Effector memory CD8-positive, alpha-beta T cell (primary cell): ENCODE measurements around the gene KIF26B.

Experiments used
- ATAC-seq: fragments of 150-1000 bp; cut with Tn5 transposase; replicated peaks from 2 replicates; pipeline ENCODE4 v1.10.0; 2021; ENCODE audit warnings: mild to moderate bottlenecking, moderate library complexity
- DNase-seq, 3 experiments: peaks; one replicate each; pipeline ENCODE4 v3.0.0; 2021
- H3K27ac Mint-ChIP-seq, 2 donors: one replicate each; pipeline ENCODE4 v1.8.0; 2022; ENCODE audit warnings: mild to moderate bottlenecking in 2 of 2, mixed read lengths in 2 of 2, moderate library complexity in 2 of 2
- H3K27me3 Mint-ChIP-seq, 2 donors: one replicate each; pipeline ENCODE4 v1.8.0; 2022; ENCODE audit warnings: mixed read lengths in 2 of 2
- H3K36me3 Mint-ChIP-seq: one replicate; pipeline ENCODE4 v1.8.0; 2022; ENCODE audit warnings: mild to moderate bottlenecking, moderate library complexity, mixed read lengths; ENCODE audit not compliant: insufficient read depth
- H3K4me1 Mint-ChIP-seq, 2 donors: one replicate each; pipeline ENCODE4 v1.8.0; 2022; ENCODE audit warnings: low read depth in 2 of 2, mixed read lengths in 2 of 2
- H3K4me3 Mint-ChIP-seq, 2 donors: one replicate each; pipeline ENCODE4 v1.8.0; 2022; ENCODE audit warnings: mild to moderate bottlenecking in 2 of 2, mixed read lengths in 2 of 2, moderate library complexity in 2 of 2
- H3K9me3 Mint-ChIP-seq, 2 donors: one replicate each; pipeline ENCODE4 v1.8.0; 2022; ENCODE audit warnings: mixed read lengths in 2 of 2

Gene KIF26B

GRCh38 chr1:245462161-245462560 lies 307.4 kb downstream of the KIF26B start:
- peaks cover 9% of the 10 kb centered on the region in 2 donors for H3K27me3 Mint-ChIP-seq
- H3K4me1 Mint-ChIP-seq = no peaks in the 10 kb centered on the region
- H3K27ac Mint-ChIP-seq = no peak overlapping the region
- no peaks in the 10 kb centered on the region for H3K36me3 Mint-ChIP-seq
- ATAC-seq = no peak
- DNase-seq = no peak
- H3K4me3 Mint-ChIP-seq = no peak overlapping the region
- peaks cover 0 to 7% of the 10 kb centered on the region in 2 donors for H3K9me3 Mint-ChIP-seq

- H3K4me3 Mint-ChIP-seq = no peak overlapping the region
These were observed 308.8 kb downstream of the KIF26B start for GRCh38 chr1:245463392-245464165.

GRCh38 chr1:245464290-245464689 lies 309.5 kb downstream of the KIF26B start:
- H3K9me3 Mint-ChIP-seq = peaks cover 0 to 7% of the 10 kb centered on the region in 2 donors
- H3K4me1 Mint-ChIP-seq = no peaks in the 10 kb centered on the region
- H3K27ac Mint-ChIP-seq = no peak overlapping the region
- DNase-seq (no peak), ATAC-seq (no peak)
- peaks cover 6 to 9% of the 10 kb centered on the region in 2 donors for H3K27me3 Mint-ChIP-seq
- no peaks in the 10 kb centered on the region for H3K36me3 Mint-ChIP-seq
- H3K4me3 Mint-ChIP-seq = no peak overlapping the region

More at GRCh38 chr1:245463392-245464165, 308.8 kb downstream of the KIF26B start:
- no peak for ATAC-seq
- H3K27me3 Mint-ChIP-seq = peaks cover 9% of the 10 kb centered on the region in 2 donors
- H3K27ac Mint-ChIP-seq = no peak overlapping the region
- DNase-seq = no peak
- H3K36me3 Mint-ChIP-seq = no peaks in the 10 kb centered on the region
- no peaks in the 10 kb centered on the region for H3K4me1 Mint-ChIP-seq
- H3K9me3 Mint-ChIP-seq = peaks cover 0 to 7% of the 10 kb centered on the region in 2 donors

GRCh38 chr1:245465666-245466065 lies 310.9 kb downstream of the KIF26B start:
- Mint-ChIP-seq H3K4me1 (no peaks in the 10 kb centered on the region), H3K27me3 (peaks cover 0 to 8% of the 10 kb centered on the region in 2 donors), H3K27ac (no peak overlapping the region), H3K36me3 (no peaks in the 10 kb centered on the region), H3K9me3 (peaks cover 0 to 7% of the 10 kb centered on the region in 2 donors), H3K4me3 (no peak overlapping the region)
- DNase-seq (no peak), ATAC-seq (no peak)

- DNase-seq = no peak
- no peaks in the 10 kb centered on the region for H3K36me3 Mint-ChIP-seq
These were observed 311.5 kb downstream of the KIF26B start for GRCh38 chr1:245466261-245466660.

GRCh38 chr1:245467804-245468203 lies 313.0 kb downstream of the KIF26B start:
- no peaks in the 10 kb centered on the region for H3K27me3 Mint-ChIP-seq
- H3K9me3 Mint-ChIP-seq = peaks cover 0 to 7% of the 10 kb centered on the region in 2 donors
- no peaks in the 10 kb centered on the region for H3K36me3 Mint-ChIP-seq
- no peak overlapping the region for H3K27ac Mint-ChIP-seq
- H3K4me3 Mint-ChIP-seq = no peak overlapping the region
- H3K4me1 Mint-ChIP-seq = no peaks in the 10 kb centered on the region
- no peak for ATAC-seq
- DNase-seq = no peak

More at GRCh38 chr1:245466261-245466660, 311.5 kb downstream of the KIF26B start:
- Mint-ChIP-seq H3K9me3 (peaks cover 0 to 7% of the 10 kb centered on the region in 2 donors), H3K4me3 (no peak overlapping the region), H3K27me3 (peaks cover 0 to 2% of the 10 kb centered on the region in 2 donors), H3K4me1 (no peaks in the 10 kb centered on the region), H3K27ac (no peak overlapping the region)
- no peak for ATAC-seq

- H3K4me1 Mint-ChIP-seq = no peaks in the 10 kb centered on the region
- DNase-seq (no peak), ATAC-seq (no peak)
- peaks cover 0 to 4% of the 10 kb centered on the region in 2 donors for H3K9me3 Mint-ChIP-seq
- no peak overlapping the region for H3K27ac Mint-ChIP-seq
- H3K27me3 Mint-ChIP-seq = no peaks in the 10 kb centered on the region
- no peaks in the 10 kb centered on the region for H3K36me3 Mint-ChIP-seq
- H3K4me3 Mint-ChIP-seq = no peak overlapping the region
These were observed 314.2 kb downstream of the KIF26B start for GRCh38 chr1:245469006-245469405.

GRCh38 chr1:245469734-245470133 lies 314.9 kb downstream of the KIF26B start:
- Mint-ChIP-seq H3K27me3 (no peaks in the 10 kb centered on the region), H3K4me1 (no peaks in the 10 kb centered on the region), H3K27ac (no peak overlapping the region), H3K36me3 (no peaks in the 10 kb centered on the region), H3K4me3 (no peak overlapping the region), H3K9me3 (no peaks in the 10 kb centered on the region)
- ATAC-seq = no peak
- DNase-seq = no peak

- no peak for ATAC-seq
- no peaks in the 10 kb centered on the region for H3K36me3 Mint-ChIP-seq
- H3K4me1 Mint-ChIP-seq = no peaks in the 10 kb centered on the region
- no peak overlapping the region for H3K27ac Mint-ChIP-seq
- H3K27me3 Mint-ChIP-seq = peaks cover 0 to 4% of the 10 kb centered on the region in 2 donors
- no peak overlapping the region for H3K4me3 Mint-ChIP-seq
- no peak for DNase-seq
- no peaks in the 10 kb centered on the region for H3K9me3 Mint-ChIP-seq
These were observed 320.3 kb downstream of the KIF26B start for GRCh38 chr1:245475126-245475525.

GRCh38 chr1:245475961-245476516 lies 321.3 kb downstream of the KIF26B start:
- no peaks in the 10 kb centered on the region for H3K36me3 Mint-ChIP-seq
- DNase-seq (no peak), ATAC-seq (no peak)
- H3K4me1 Mint-ChIP-seq = no peaks in the 10 kb centered on the region
- H3K4me3 Mint-ChIP-seq = no peak overlapping the region
- no peaks in the 10 kb centered on the region for H3K9me3 Mint-ChIP-seq
- no peak overlapping the region for H3K27ac Mint-ChIP-seq
- peaks cover 0 to 4% of the 10 kb centered on the region in 2 donors for H3K27me3 Mint-ChIP-seq

GRCh38 chr1:245477941-245478340 lies 323.2 kb downstream of the KIF26B start:
- no peak overlapping the region for H3K27ac Mint-ChIP-seq
- no peaks in the 10 kb centered on the region for H3K4me1 Mint-ChIP-seq
- peaks cover 0 to 4% of the 10 kb centered on the region in 2 donors for H3K27me3 Mint-ChIP-seq
- DNase-seq (no peak), ATAC-seq (no peak)
- H3K9me3 Mint-ChIP-seq = no peaks in the 10 kb centered on the region
- no peaks in the 10 kb centered on the region for H3K36me3 Mint-ChIP-seq
- no peak overlapping the region for H3K4me3 Mint-ChIP-seq

- H3K27me3 Mint-ChIP-seq = peaks cover 0 to 4% of the 10 kb centered on the region in 2 donors
- no peaks in the 10 kb centered on the region for H3K4me1 Mint-ChIP-seq
- no peaks in the 10 kb centered on the region for H3K36me3 Mint-ChIP-seq
- H3K9me3 Mint-ChIP-seq = no peaks in the 10 kb centered on the region
- DNase-seq (no peak), ATAC-seq (no peak)
- H3K27ac Mint-ChIP-seq = no peak overlapping the region
- H3K4me3 Mint-ChIP-seq = no peak overlapping the region
These were observed 325.8 kb downstream of the KIF26B start for GRCh38 chr1:245480393-245481120.

GRCh38 chr1:245481261-245481660 lies 326.5 kb downstream of the KIF26B start:
- no peaks in the 10 kb centered on the region for H3K9me3 Mint-ChIP-seq
- ATAC-seq = no peak
- H3K36me3 Mint-ChIP-seq = no peaks in the 10 kb centered on the region
- no peak overlapping the region for H3K4me3 Mint-ChIP-seq
- DNase-seq = no peak
- no peak overlapping the region for H3K27ac Mint-ChIP-seq
- H3K27me3 Mint-ChIP-seq = peaks cover 0 to 4% of the 10 kb centered on the region in 2 donors
- no peaks in the 10 kb centered on the region for H3K4me1 Mint-ChIP-seq
